ENCODE results near the gene CCR7.

The CCR7 gene

GRCh38 chr17:40514013-40514875, 51.0 kb downstream of the CCR7 start:
- no peak for DNase-seq

DNA sequence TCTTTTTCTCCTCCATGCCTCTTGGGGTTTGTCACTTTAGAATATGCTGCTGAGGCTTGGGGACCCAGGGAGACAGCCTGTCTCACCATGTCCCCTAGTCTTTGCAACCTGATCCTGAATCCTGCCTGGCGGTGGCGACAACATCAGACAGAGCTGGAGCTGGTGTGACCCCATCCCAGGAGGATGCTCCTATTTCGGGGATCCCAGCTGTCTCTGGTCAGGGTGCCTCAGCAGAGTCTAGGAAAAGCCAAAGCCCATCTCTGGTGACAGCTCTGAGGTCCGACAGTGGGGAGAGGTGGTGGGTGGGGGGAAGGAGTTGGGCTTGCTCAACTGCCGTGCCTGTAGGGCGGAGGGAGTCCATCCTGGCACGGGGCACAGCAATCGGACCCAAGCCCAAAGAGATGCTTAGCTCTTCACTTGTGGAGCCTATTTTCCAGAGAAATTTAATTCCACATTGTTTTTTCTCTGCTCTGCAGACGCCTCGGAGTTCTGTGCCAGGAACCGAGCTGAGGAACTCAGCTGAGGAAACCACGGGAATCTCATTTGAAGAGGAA, 53.5 kb downstream of the CCR7 start:
- DNase-seq: no peak

GRCh38 chr17:40511136-40511535, 54.1 kb downstream of the CCR7 start:
- DNase-seq: no peak

GRCh38 chr17:40510328-40510648, 55.0 kb downstream of the CCR7 start:
- no peak for DNase-seq

GRCh38 chr17:40509626-40510327, 55.5 kb downstream of the CCR7 start:
- no peak for DNase-seq

GRCh38 chr17:40506786-40507185, 58.5 kb downstream of the CCR7 start:
- DNase-seq: no peak
